IMR-90 (cell line): ENCODE measurements around the gene KCNQ5. TPM values are rescaled to one million over a fixed set of nuclear protein-coding genes. Genes with fewer than 3 reads are reported as not detected.

Source experiments
- ATAC-seq: fragments of 200-7000 bp; cut with Tn5 transposase; 2 replicates; pipeline ENCODE4 v1.9.1; 2020; ENCODE audit warnings: low read depth, mild to moderate bottlenecking, moderate library complexity
- BruUV-seq: library from RNA; stranded (reverse); fragments of 400-500 nt; replicated peaks from 2 replicates; lab custom pipeline; 2021; lab: Mats Ljungman, UMichigan
- CTCF ChIA-PET: fragments of 300-600 bp; formaldehyde crosslinking; extraction: SDS; loops from one replicate; lab custom pipeline; 2021; ENCODE audit warnings: antibody characterized with exemption; lab: Yijun Ruan, JAX
- POLR2A ChIA-PET: fragments of 300-600 bp; sonication (Branson Sonifier 250); formaldehyde crosslinking; loops from one replicate; lab custom pipeline; 2022; ENCODE audit warnings: antibody characterized with exemption; ENCODE audit not compliant: unreplicated experiment; lab: Charles Lee
- DNase-seq: peaks from one replicate; pipeline ENCODE4 v3.0.0; 2013
- H2AFZ ChIP-seq: replicated peaks from 2 replicates; pipeline ENCODE3; 2013; ENCODE audit warnings: low read length, mild to moderate bottlenecking; ENCODE audit not compliant: poor library complexity
- H2AK5ac ChIP-seq: 2 replicates; pipeline ENCODE4 v1.6.1; 2013; ENCODE audit warnings: low read depth, low read length, inconsistent platforms
- H2AK9ac ChIP-seq: replicated peaks from 2 replicates; pipeline ENCODE3; 2013; ENCODE audit warnings: mild to moderate bottlenecking, low read depth, low read length, moderate library complexity; ENCODE audit not compliant: poor library complexity
- H2BK120ac ChIP-seq: 2 replicates; pipeline ENCODE4 v1.6.1; 2013; ENCODE audit warnings: low read depth, low read length, inconsistent platforms
- H2BK15ac ChIP-seq: 3 replicates; pipeline ENCODE4 v1.6.1; 2013; ENCODE audit warnings: low read depth, low read length, inconsistent platforms
- H2BK20ac ChIP-seq: 2 replicates; pipeline ENCODE4 v1.6.1; 2013; ENCODE audit warnings: low read depth, mild to moderate bottlenecking, inconsistent platforms, low read length, moderate library complexity
- H2BK5ac ChIP-seq: 2 replicates; pipeline ENCODE4 v1.6.1; 2013; ENCODE audit warnings: mild to moderate bottlenecking, low read depth, low read length, inconsistent platforms; ENCODE audit not compliant: poor library complexity, severe bottlenecking
- H3K14ac ChIP-seq: replicated peaks from 2 replicates; pipeline ENCODE4 v1.6.1; 2013; ENCODE audit warnings: low read depth, low read length, inconsistent platforms
- H3K18ac ChIP-seq: 2 replicates; pipeline ENCODE4 v1.6.1; 2013; ENCODE audit warnings: low read depth, low read length, control low read depth
- H3K23ac ChIP-seq: 2 replicates; pipeline ENCODE4 v1.6.1; 2013; ENCODE audit warnings: low read depth, low read length, inconsistent platforms
- H3K27ac ChIP-seq: 2 replicates; pipeline ENCODE4 v1.5.1; 2013; ENCODE audit warnings: mild to moderate bottlenecking, control low read depth, low read length; ENCODE audit not compliant: insufficient read depth
- H3K27me3 ChIP-seq: 2 replicates; pipeline ENCODE4 v1.6.1; 2013; ENCODE audit warnings: low read length; ENCODE audit not compliant: control insufficient read depth, insufficient read depth
- H3K36me3 ChIP-seq: 2 replicates; pipeline ENCODE4 v1.6.1; 2013; ENCODE audit warnings: low read length, mixed read lengths; ENCODE audit not compliant: control insufficient read depth, insufficient read depth
- H3K4ac ChIP-seq: 2 replicates; pipeline ENCODE4 v1.6.1; 2013; ENCODE audit warnings: low read depth, low read length, inconsistent platforms
- H3K4me1 ChIP-seq: 2 replicates; pipeline ENCODE4 v1.6.1; 2013; ENCODE audit warnings: low read length, mixed read lengths; ENCODE audit not compliant: control insufficient read depth, insufficient read depth
- H3K4me2 ChIP-seq: 2 replicates; pipeline ENCODE4 v1.6.1; 2013; ENCODE audit warnings: low read depth, mild to moderate bottlenecking, control low read depth, low read length, moderate library complexity
- H3K4me3 ChIP-seq: 2 replicates; pipeline ENCODE4 v1.5.1; 2013; ENCODE audit warnings: low read depth, mild to moderate bottlenecking, control low read depth, low read length, moderate library complexity; ENCODE audit not compliant: insufficient read depth
- H3K56ac ChIP-seq: 2 replicates; pipeline ENCODE4 v1.6.1; 2013; ENCODE audit warnings: low read length, inconsistent platforms; ENCODE audit not compliant: insufficient read depth; ENCODE audit errors: extremely low read depth
- H3K79me1 ChIP-seq, 2 experiments: 2 replicates each; pipeline ENCODE4 v1.6.1; 2013; ENCODE audit warnings: low read length in 2 of 2, inconsistent platforms in 1 of 2, low read depth in 1 of 2
- H3K9ac ChIP-seq: 2 replicates; pipeline ENCODE4 v1.6.1; 2013; ENCODE audit warnings: low read depth, low read length, control low read depth
- H3K9me1 ChIP-seq: 2 replicates; pipeline ENCODE4 v1.6.1; 2013; ENCODE audit warnings: low read length, inconsistent platforms; ENCODE audit not compliant: insufficient read depth
- H3K9me3 ChIP-seq: 2 replicates; pipeline ENCODE4 v1.6.1; 2013; ENCODE audit warnings: low read length; ENCODE audit not compliant: control insufficient read depth, insufficient read depth
- H4K20me1 ChIP-seq: 2 replicates; pipeline ENCODE4 v1.6.1; 2013; ENCODE audit warnings: low read length, inconsistent platforms; ENCODE audit not compliant: insufficient read depth
- H4K5ac ChIP-seq: 2 replicates; pipeline ENCODE4 v1.6.1; 2013; ENCODE audit warnings: mild to moderate bottlenecking, low read depth, low read length, control low read depth
- H4K8ac ChIP-seq, 2 experiments: 2 replicates each; pipeline ENCODE4 v1.6.1; 2013; ENCODE audit warnings: low read depth in 2 of 2, low read length in 2 of 2, control low read depth in 1 of 2, inconsistent platforms in 1 of 2
- H4K91ac ChIP-seq: 2 replicates; pipeline ENCODE4 v1.6.1; 2013; ENCODE audit warnings: low read depth, low read length, inconsistent platforms; ENCODE audit not compliant: insufficient read depth
- CHD1 ChIP-seq: IDR thresholded peaks from 2 replicates; pipeline ENCODE4 v1.6.1; 2012; ENCODE audit warnings: low read depth, low read length, improper control_type of control experiment
- CTCF ChIP-seq: conservative IDR thresholded peaks from 2 replicates; pipeline ENCODE4 v1.5.1; 2012; ENCODE audit warnings: mild to moderate bottlenecking, low read depth, low read length, improper control_type of control experiment
- FOS ChIP-seq: fragments of 150-350 bp; IDR thresholded peaks from 2 replicates; pipeline ENCODE4 v1.6.1; 2016; ENCODE audit warnings: low read depth, low read length
- MAFK ChIP-seq: IDR thresholded peaks from 2 replicates; pipeline ENCODE4 v1.6.1; 2012; ENCODE audit warnings: low read depth, low read length, improper control_type of control experiment
- MAZ ChIP-seq: IDR thresholded peaks from 2 replicates; pipeline ENCODE4 v1.6.1; 2012; ENCODE audit warnings: low read depth, mild to moderate bottlenecking, low read length, improper control_type of control experiment, moderate library complexity, borderline replicate concordance
- MXI1 ChIP-seq: IDR thresholded peaks from 2 replicates; pipeline ENCODE4 v1.6.1; 2012; ENCODE audit warnings: low read depth, mild to moderate bottlenecking, low read length, moderate library complexity, borderline replicate concordance
- NFE2L2 ChIP-seq: fragments of 150-350 bp; IDR thresholded peaks from 2 replicates; pipeline ENCODE4 v1.6.1; 2016; ENCODE audit warnings: low read depth, mild to moderate bottlenecking, low read length
- POLR2A ChIP-seq: IDR thresholded peaks from 2 replicates; pipeline ENCODE4 v1.6.1; 2012; ENCODE audit warnings: mild to moderate bottlenecking, low read depth, low read length
- RAD21 ChIP-seq: IDR thresholded peaks from 2 replicates; pipeline ENCODE4 v1.6.1; 2012; ENCODE audit warnings: low read length, improper control_type of control experiment
- RCOR1 ChIP-seq: IDR thresholded peaks from 2 replicates; pipeline ENCODE4 v1.6.1; 2012; ENCODE audit warnings: mild to moderate bottlenecking, low read length, improper control_type of control experiment; ENCODE audit not compliant: insufficient replicate concordance
- SMC3 ChIP-seq: fragments of 150-350 bp; IDR thresholded peaks from 2 replicates; pipeline ENCODE4 v1.6.1; 2016; ENCODE audit warnings: low read depth, mild to moderate bottlenecking, antibody characterized with exemption, low read length, moderate library complexity
- WGBS, 2 experiments: methylation state at CpG; one replicate each; pipeline versions ENCODE4 v1.1.5 to v1.1.7; 2013; ENCODE audit warnings: missing lambda C conversion rate in 2 of 2; ENCODE audit not compliant: insufficient read length in 1 of 2; ENCODE audit errors: extremely low coverage in 2 of 2; 5-methylcytosine and 5-hydroxymethylcytosine counted together
- dilution Hi-C: fragments of 300-500 bp; cut with HindIII; formaldehyde crosslinking; loops from one replicate; pipeline ENCODE4 v1.14.3; 2018; ENCODE audit warnings: low sequenced_read_pairs; ENCODE audit not compliant: unreplicated experiment
- in situ Hi-C: fragments of 300-500 bp; cut with MboI; formaldehyde crosslinking; loops from 3 replicates; pipeline ENCODE4 v1.14.3; 2019; ENCODE audit warnings: low sequenced_read_pairs, inconsistent platforms, mixed read lengths
- intact Hi-C: fragments of 100-400 bp; cut with micrococcal nuclease; formaldehyde crosslinking; loops from 2 replicates; pipeline ENCODE4 v1.10.0; 2022
- polyA plus RNA-seq, 3 experiments: library from polyadenylated mRNA; depleted of rRNA; stranded (reverse); fragments of >200 nt; gene quantifications; 2 replicates each; pipeline ENCODE4 v1.2.3, GENCODE V29; 2012; ENCODE audit warnings: low replicate concordance in 1 of 3
- total RNA-seq: library from RNA; depleted of rRNA; stranded (reverse); fragments of >200 nt; gene quantifications from 2 replicates; pipeline ENCODE4 v1.2.3, GENCODE V29; 2012

The KCNQ5 gene
- total and polyA plus RNA-seq, 2 of the 4 experiments (the other 2 are of a cell fraction): 0.75 to 1.3 TPM

DNA sequence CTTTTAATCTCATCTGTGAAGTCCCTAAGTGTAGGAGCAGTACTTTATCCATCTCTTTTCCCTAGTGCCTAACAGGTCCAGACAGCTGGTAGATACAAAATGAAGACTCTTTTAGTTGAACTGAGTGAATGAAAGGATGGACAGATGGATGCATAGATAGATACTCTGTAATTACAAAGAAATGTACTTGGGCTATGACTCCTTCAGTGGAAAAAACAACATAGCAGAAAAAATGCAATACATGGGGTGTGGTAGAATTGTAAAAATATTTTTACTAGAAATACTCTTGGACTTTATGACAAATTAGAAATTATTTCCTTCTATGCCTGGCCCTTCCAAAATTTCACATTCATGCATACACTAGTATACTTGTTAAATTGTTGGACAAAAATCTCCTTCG is 29.3 kb downstream of the KCNQ5 start:
- Histone ChIP-seq H3K4ac (no peak overlapping the region), H2BK15ac (no peak overlapping the region), H3K27me3 (no peaks in the 10 kb centered on the region), H3K9me3 (no peaks in the 10 kb centered on the region), H3K4me1 (peaks cover 3% of the 10 kb centered on the region; the same call in 1 of the 2 replicates), H4K8ac (no peak overlapping the region), H3K4me2 (no peak overlapping the region), H3K27ac (no peak overlapping the region), H3K9ac (no peak overlapping the region), H2AFZ (no peak overlapping the region), H2AK9ac (no peak overlapping the region), H4K20me1 (no peaks in the 10 kb centered on the region), H3K23ac (no peak overlapping the region), H3K4me3 (no peak overlapping the region), H3K18ac (no peak overlapping the region), H2AK5ac (no peak overlapping the region), H3K79me1 (peaks cover 0 to 2% of the 10 kb centered on the region in 2 experiments; a peak in 1 of 4 replicates), H2BK120ac (no peak overlapping the region), H3K36me3 (no peaks in the 10 kb centered on the region), H2BK20ac (no peak overlapping the region), H3K14ac (no peak overlapping the region), H2BK5ac (no peak overlapping the region), H3K56ac (no peak overlapping the region), H3K9me1 (no peaks in the 10 kb centered on the region), H4K5ac (no peak overlapping the region), H4K91ac (no peak overlapping the region)
- POLR2A ChIA-PET: no interaction called here
- intact Hi-C loops (no loop called here), dilution Hi-C loops (no loop called here), in situ Hi-C loops (no loop called here)
- ATAC-seq (0 out of 2 replicates have a peak, but pooled peaks have one; percentile 27), DNase-seq (no peak)
- WGBS, 2 experiments: no CpG with 5 or more reads among the region's 1 CpG
- CTCF ChIA-PET: no interaction called here
- TF ChIP-seq MXI1: no peak
- TF ChIP-seq POLR2A: no peak
- TF ChIP-seq SMC3: no peak
- no peak for TF ChIP-seq RCOR1
- no peak for TF ChIP-seq FOS
- TF ChIP-seq CHD1: no peak
- TF ChIP-seq MAZ: no peak
- TF ChIP-seq CTCF: no peak
- TF ChIP-seq MAFK: no peak
- TF ChIP-seq NFE2L2: no peak
- no peak for TF ChIP-seq RAD21
- BruUV-seq: no TSS peak
